Measurements from ENCODE around the gene SMIM1.

GRCh38 chr1:3727042-3727824 is 45.3 kb upstream of the SMIM1 start:
- TF ChIP-seq PREB (CRISPR knock-in tag; IDR thresholded peaks at IDR 0.05) (no peak), IRF2 (CRISPR knock-in tag; IDR thresholded peaks at IDR 0.05) (no peak), ZBTB7A (IDR thresholded peaks at IDR 0.05; ENCODE audit: borderline replicate concordance, control insufficient read depth, low read depth, low read length) (peak; percentile 64; the same call in 1 of the 2 replicates)
- TF ChIP-seq, protein P1, sequence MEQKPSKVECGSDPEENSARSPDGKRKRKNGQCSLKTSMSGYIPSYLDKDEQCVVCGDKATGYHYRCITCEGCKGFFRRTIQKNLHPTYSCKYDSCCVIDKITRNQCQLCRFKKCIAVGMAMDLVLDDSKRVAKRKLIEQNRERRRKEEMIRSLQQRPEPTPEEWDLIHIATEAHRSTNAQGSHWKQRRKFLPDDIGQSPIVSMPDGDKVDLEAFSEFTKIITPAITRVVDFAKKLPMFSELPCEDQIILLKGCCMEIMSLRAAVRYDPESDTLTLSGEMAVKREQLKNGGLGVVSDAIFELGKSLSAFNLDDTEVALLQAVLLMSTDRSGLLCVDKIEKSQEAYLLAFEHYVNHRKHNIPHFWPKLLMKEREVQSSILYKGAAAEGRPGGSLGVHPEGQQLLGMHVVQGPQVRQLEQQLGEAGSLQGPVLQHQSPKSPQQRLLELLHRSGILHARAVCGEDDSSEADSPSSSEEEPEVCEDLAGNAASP (IDR thresholded peaks at IDR 0.05) = no peak
